ENCODE data around the gene CCDC57. TPM values are rescaled to one million over a fixed set of nuclear protein-coding genes. Genes with fewer than 3 reads are reported as not detected.

Gene CCDC57
- total RNA-seq, 1 donor from 2014 or later, result 10.8 TPM

DNA sequence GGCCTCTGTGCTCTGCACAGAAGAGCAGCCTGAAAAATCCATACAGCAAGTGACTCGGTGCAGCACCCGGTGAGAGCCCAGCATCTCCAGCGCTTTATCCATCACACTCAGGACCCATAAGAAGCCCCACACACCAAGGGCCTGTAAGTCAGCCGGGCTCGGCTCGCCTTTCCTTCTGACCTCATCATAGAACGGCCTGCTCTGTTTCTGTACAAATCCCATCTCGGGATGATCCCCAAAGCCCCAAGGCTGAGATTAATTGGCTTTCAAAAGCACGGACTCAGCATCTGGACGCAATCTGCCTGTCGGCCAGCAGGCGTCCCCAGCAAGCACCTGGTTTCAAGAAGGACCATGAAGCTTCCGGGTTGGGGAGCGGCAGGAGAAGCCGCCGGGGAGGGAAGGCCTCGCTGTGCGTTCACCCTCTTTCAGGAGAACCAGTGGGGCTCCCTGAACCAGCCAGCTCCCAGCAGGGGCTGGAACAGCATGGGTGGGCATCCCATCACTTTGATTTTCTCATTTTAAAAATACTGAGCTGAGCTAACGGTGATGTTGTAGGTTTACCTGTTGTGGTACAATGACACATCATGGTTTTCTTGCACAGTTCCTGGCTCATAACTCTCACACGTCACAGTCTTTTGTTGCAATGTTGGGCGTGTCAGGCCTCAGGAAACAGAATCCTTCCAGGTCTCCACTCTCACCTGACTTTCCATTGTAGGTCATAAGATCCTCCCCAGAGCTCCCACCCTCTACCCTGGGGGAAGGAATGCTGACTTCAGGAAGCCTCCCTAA lies 6.7 kb downstream of the CCDC57 start:
- FAIRE-seq (peak; percentile 93), DNase-seq (ENCODE audit: low read depth) (peak; percentile 99)
- H3K36me3 ChIP-seq (ENCODE audit: control insufficient read depth, insufficient read depth, low read length), result peaks cover 3% of the 10 kb centered on the region
- H3K4me3 ChIP-seq (ENCODE audit: low read depth, low read length), result no peak overlapping the region
- TF ChIP-seq, protein P1, sequence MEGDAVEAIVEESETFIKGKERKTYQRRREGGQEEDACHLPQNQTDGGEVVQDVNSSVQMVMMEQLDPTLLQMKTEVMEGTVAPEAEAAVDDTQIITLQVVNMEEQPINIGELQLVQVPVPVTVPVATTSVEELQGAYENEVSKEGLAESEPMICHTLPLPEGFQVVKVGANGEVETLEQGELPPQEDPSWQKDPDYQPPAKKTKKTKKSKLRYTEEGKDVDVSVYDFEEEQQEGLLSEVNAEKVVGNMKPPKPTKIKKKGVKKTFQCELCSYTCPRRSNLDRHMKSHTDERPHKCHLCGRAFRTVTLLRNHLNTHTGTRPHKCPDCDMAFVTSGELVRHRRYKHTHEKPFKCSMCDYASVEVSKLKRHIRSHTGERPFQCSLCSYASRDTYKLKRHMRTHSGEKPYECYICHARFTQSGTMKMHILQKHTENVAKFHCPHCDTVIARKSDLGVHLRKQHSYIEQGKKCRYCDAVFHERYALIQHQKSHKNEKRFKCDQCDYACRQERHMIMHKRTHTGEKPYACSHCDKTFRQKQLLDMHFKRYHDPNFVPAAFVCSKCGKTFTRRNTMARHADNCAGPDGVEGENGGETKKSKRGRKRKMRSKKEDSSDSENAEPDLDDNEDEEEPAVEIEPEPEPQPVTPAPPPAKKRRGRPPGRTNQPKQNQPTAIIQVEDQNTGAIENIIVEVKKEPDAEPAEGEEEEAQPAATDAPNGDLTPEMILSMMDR (IDR thresholded peaks at IDR 0.05; ENCODE audit: insufficient read depth, low read length, severe bottlenecking), result peak; percentile 90
- H3K27me3 ChIP-seq (ENCODE audit: control insufficient read depth, insufficient read depth, low read length), result no peaks in the 10 kb centered on the region

GRCh38 chr17:82204831-82205719 lies 7.6 kb downstream of the CCDC57 start:
- peaks cover 4% of the 10 kb centered on the region for H3K36me3 ChIP-seq (ENCODE audit: control insufficient read depth, insufficient read depth, low read length)
- TF ChIP-seq, protein P1 (IDR thresholded peaks at IDR 0.05; ENCODE audit: insufficient read depth, low read length, severe bottlenecking), result no peak
- FAIRE-seq (peak; percentile 28), DNase-seq (ENCODE audit: low read depth) (peak; percentile 88)
- H3K4me3 ChIP-seq (ENCODE audit: low read depth, low read length), result no peak overlapping the region
- H3K27me3 ChIP-seq (ENCODE audit: control insufficient read depth, insufficient read depth, low read length), result no peaks in the 10 kb centered on the region

- H3K36me3 ChIP-seq (ENCODE audit: control insufficient read depth, insufficient read depth, low read length), result peaks cover 6% of the 10 kb centered on the region
- no peak for FAIRE-seq
- no peak for DNase-seq (ENCODE audit: low read depth)
- H3K4me3 ChIP-seq (ENCODE audit: low read depth, low read length), result no peak overlapping the region
- H3K27me3 ChIP-seq (ENCODE audit: control insufficient read depth, insufficient read depth, low read length), result no peaks in the 10 kb centered on the region
- TF ChIP-seq, protein P1 (IDR thresholded peaks at IDR 0.05; ENCODE audit: insufficient read depth, low read length, severe bottlenecking), result no peak
These were observed 8.7 kb downstream of the CCDC57 start for GRCh38 chr17:82203920-82204319.

GRCh38 chr17:82202981-82203380 lies 9.7 kb downstream of the CCDC57 start:
- Histone ChIP-seq H3K36me3 (ENCODE audit: control insufficient read depth, insufficient read depth, low read length) (peaks cover 6% of the 10 kb centered on the region), H3K4me3 (ENCODE audit: low read depth, low read length) (no peak overlapping the region), H3K27me3 (ENCODE audit: control insufficient read depth, insufficient read depth, low read length) (no peaks in the 10 kb centered on the region)
- TF ChIP-seq, protein P1 (IDR thresholded peaks at IDR 0.05; ENCODE audit: insufficient read depth, low read length, severe bottlenecking), result no peak
- DNase-seq (ENCODE audit: low read depth) (no peak), FAIRE-seq (no peak)

GRCh38 chr17:82201498-82201910 lies 11.1 kb downstream of the CCDC57 start:
- peaks cover 7% of the 10 kb centered on the region for H3K36me3 ChIP-seq (ENCODE audit: control insufficient read depth, insufficient read depth, low read length)
- TF ChIP-seq, protein P1 (IDR thresholded peaks at IDR 0.05; ENCODE audit: insufficient read depth, low read length, severe bottlenecking), result no peak
- FAIRE-seq (no peak), DNase-seq (ENCODE audit: low read depth) (no peak)
- no peak overlapping the region for H3K4me3 ChIP-seq (ENCODE audit: low read depth, low read length)
- no peaks in the 10 kb centered on the region for H3K27me3 ChIP-seq (ENCODE audit: control insufficient read depth, insufficient read depth, low read length)

All from bronchial epithelial cell (primary cell).